HCT116 (cell line): ENCODE results near the gene B4GALNT2. TPM values are rescaled to one million over a fixed set of nuclear protein-coding genes. Genes with fewer than 3 reads are reported as not detected.

Experiments
- ATAC-seq: fragments of 200-7000 bp; cut with Tn5 transposase; 2 replicates; pipeline ENCODE4 v1.9.1; 2020; ENCODE audit warnings: mild to moderate bottlenecking, moderate library complexity
- BruUV-seq: library from RNA; stranded (reverse); fragments of 400-500 nt; replicated peaks from 2 replicates; lab custom pipeline; 2021; lab: Mats Ljungman, UMichigan
- CTCF ChIA-PET: fragments of 300-600 bp; sonication (Branson Sonifier 250); formaldehyde crosslinking; loops from one replicate; lab custom pipeline; 2021; ENCODE audit warnings: antibody characterized with exemption; lab: Charles Lee
- POLR2A ChIA-PET: fragments of 300-600, 350-600 bp; sonication (Branson Sonifier 250); formaldehyde crosslinking; loops from one replicate; lab custom pipeline; 2021; ENCODE audit warnings: antibody characterized with exemption; lab: Charles Lee
- RAD21 ChIA-PET, 2 experiments: fragments of 300-600 bp; sonication (Branson Sonifier 250); formaldehyde crosslinking; loops; one replicate each; lab custom pipeline; 2023; ENCODE audit warnings: low total read pairs in 2 of 2; ENCODE audit not compliant: uncharacterized antibody in 2 of 2, unreplicated experiment in 2 of 2, low non-redundant PET in 1 of 2; lab: Charles Lee
- DNase-seq: peaks from one replicate; pipeline ENCODE4 v3.0.0-alpha.2; 2010; ENCODE audit warnings: low read depth, low spot score
- H2AFZ ChIP-seq: fragments of 200-600 bp; shearing (Covaris generic), sonication (generic); 2 replicates; pipeline ENCODE4 v1.6.1; 2017; ENCODE audit warnings: low read depth, mixed run types, mixed read lengths, antibody characterized with exemption, low read length; ENCODE audit not compliant: poor library complexity, severe bottlenecking
- H3K27ac ChIP-seq: 2 replicates; pipeline ENCODE4 v1.5.1; 2012; ENCODE audit warnings: low read depth, low read length
- H3K27me3 ChIP-seq: fragments of 200-600 bp; sonication (generic); 2 replicates; pipeline ENCODE4 v1.6.1; 2016; ENCODE audit warnings: mixed run types, low read length, mixed read lengths; ENCODE audit not compliant: insufficient read depth
- H3K36me3 ChIP-seq, 2 experiments: fragments of 200-500 bp in 1 of 2; fragments of 200-600 bp in 1 of 2; sonication (Bioruptor generic) in 1 of 2; sonication (generic) in 1 of 2; 2 replicates each; pipeline versions ENCODE4 v1.5.1 to v1.6.1; 2014 to 2016; ENCODE audit warnings: low read length in 2 of 2, inconsistent platforms in 1 of 2, mixed read lengths in 1 of 2, mixed run types in 1 of 2; ENCODE audit not compliant: insufficient read depth in 2 of 2, control insufficient read depth in 1 of 2
- H3K4me1 ChIP-seq, 2 experiments: fragments of 200-600 bp in 1 of 2; sonication (generic) in 1 of 2; 2 replicates each; pipeline versions ENCODE4 v1.5.1 to v1.6.1; 2012 to 2017; ENCODE audit warnings: low read length in 2 of 2, inconsistent platforms in 1 of 2, mild to moderate bottlenecking in 1 of 2, mixed read lengths in 1 of 2, mixed run types in 1 of 2, moderate library complexity in 1 of 2; ENCODE audit not compliant: insufficient read depth in 2 of 2, control insufficient read depth in 1 of 2
- H3K4me2 ChIP-seq: fragments of 200-600 bp; sonication (generic); 2 replicates; pipeline ENCODE4 v1.6.1; 2017; ENCODE audit warnings: mixed run types, low read length, mixed read lengths
- H3K4me3 ChIP-seq, 2 experiments: fragments of 200-600 bp in 1 of 2; sonication (generic) in 1 of 2; replicated peaks in 1 of 2; 2 replicates each; pipeline ENCODE4 v1.5.1; 2011 to 2016; ENCODE audit warnings: low read length in 2 of 2, control low read depth in 1 of 2, low read depth in 1 of 2, mild to moderate bottlenecking in 1 of 2, mixed read lengths in 1 of 2, mixed run types in 1 of 2
- H3K79me2 ChIP-seq: fragments of 200-600 bp; sonication (generic); 2 replicates; pipeline ENCODE4 v1.6.1; 2017; ENCODE audit warnings: mild to moderate bottlenecking, mixed run types, low read length, moderate library complexity, mixed read lengths; ENCODE audit not compliant: insufficient read depth
- H3K9ac ChIP-seq: fragments of 200-600 bp; sonication (generic); 2 replicates; pipeline ENCODE4 v1.6.1; 2016; ENCODE audit warnings: low read length, mixed read lengths
- H3K9me2 ChIP-seq: fragments of 200-600 bp; sonication (generic), shearing (Covaris generic); 2 replicates; pipeline ENCODE4 v1.6.1; 2017; ENCODE audit warnings: mixed run types, mild to moderate bottlenecking, moderate library complexity; ENCODE audit not compliant: insufficient read depth
- H3K9me3 ChIP-seq, 2 experiments: fragments of 200-500 bp in 1 of 2; fragments of 200-600 bp in 1 of 2; sonication (Bioruptor generic) in 1 of 2; sonication (generic) in 1 of 2; 2 replicates each; pipeline ENCODE4 v1.6.1; 2014 to 2017; ENCODE audit warnings: low read length in 2 of 2, mixed read lengths in 2 of 2, inconsistent platforms in 1 of 2, low read depth in 1 of 2, mild to moderate bottlenecking in 1 of 2, mixed run types in 1 of 2, moderate library complexity in 1 of 2; ENCODE audit not compliant: control insufficient read depth in 1 of 2, insufficient read depth in 1 of 2
- H4K20me1 ChIP-seq: fragments of 200-600 bp; sonication (generic), shearing (Covaris generic); 2 replicates; pipeline ENCODE4 v1.6.1; 2017; ENCODE audit warnings: mixed run types, mild to moderate bottlenecking, moderate library complexity; ENCODE audit not compliant: insufficient read depth
- EGR1 ChIP-seq: IDR thresholded peaks from 2 replicates; pipeline ENCODE4 v1.6.1; 2012; ENCODE audit warnings: low read depth
- ELF1 ChIP-seq: IDR thresholded peaks from 2 replicates; pipeline ENCODE4 v1.6.1; 2012; ENCODE audit warnings: low read depth, borderline replicate concordance
- EZH2 ChIP-seq: fragments of 200-600 bp; sonication (generic); IDR thresholded peaks from 2 replicates; pipeline ENCODE4 v1.6.1; 2017; ENCODE audit warnings: antibody characterized with exemption, mixed run types
- EZH2phosphoT487 ChIP-seq: fragments of 200-600 bp; IDR thresholded peaks from 2 replicates; pipeline ENCODE4 v1.6.1; 2018; ENCODE audit warnings: antibody characterized with exemption, borderline replicate concordance
- JUND ChIP-seq: IDR thresholded peaks from 2 replicates; pipeline ENCODE4 v1.6.1; 2012
- POLR2A ChIP-seq: IDR thresholded peaks from 2 replicates; pipeline ENCODE4 v1.7.0; 2011; ENCODE audit warnings: borderline replicate concordance; ENCODE audit not compliant: insufficient read depth, insufficient read length; ENCODE audit errors: extremely low read depth
- RAD21 ChIP-seq: IDR thresholded peaks from 2 replicates; pipeline ENCODE4 v1.6.1; 2012; ENCODE audit warnings: low read depth, mild to moderate bottlenecking
- SIN3A ChIP-seq: IDR thresholded peaks from 2 replicates; pipeline ENCODE4 v1.6.1; 2012; ENCODE audit warnings: low read depth
- SRF ChIP-seq: IDR thresholded peaks from 2 replicates; pipeline ENCODE4 v1.6.1; 2012; ENCODE audit warnings: low read depth
- TCF7L2 ChIP-seq: IDR thresholded peaks from 2 replicates; pipeline ENCODE4 v1.7.0; 2011; ENCODE audit warnings: borderline replicate concordance, inconsistent platforms; ENCODE audit not compliant: insufficient read depth, insufficient read length; ENCODE audit errors: extremely low read depth
- YY1 ChIP-seq: IDR thresholded peaks from 2 replicates; pipeline ENCODE4 v1.6.1; 2011; ENCODE audit warnings: low read length, low read depth, moderate library complexity, mild to moderate bottlenecking; ENCODE audit not compliant: insufficient replicate concordance; ENCODE audit errors: extremely low read depth
- ZNF274 ChIP-seq: fragments of 200-500 bp; sonication (Bioruptor generic); IDR thresholded peaks from 2 replicates; pipeline ENCODE4 v1.6.1; 2014; ENCODE audit warnings: mild to moderate bottlenecking, low read depth, low read length, inconsistent platforms
- intact Hi-C: fragments of 100-400 bp; cut with micrococcal nuclease; formaldehyde crosslinking; loops from 2 replicates; pipeline ENCODE4 v1.10.0; 2022
- total RNA-seq: library from RNA; stranded (reverse); gene quantifications from one replicate; pipeline ENCODE4 v1.2.1, GENCODE V29; 2021; ENCODE audit not compliant: unreplicated experiment
- TF ChIP-seq, protein P1 (sequence below): IDR thresholded peaks from 2 replicates; pipeline ENCODE4 v1.6.1; 2012
- TF ChIP-seq, protein P2 (sequence below): IDR thresholded peaks from 2 replicates; pipeline ENCODE4 v1.6.1; 2011; ENCODE audit warnings: mild to moderate bottlenecking, low read length, moderate library complexity; ENCODE audit not compliant: insufficient replicate concordance; ENCODE audit errors: extremely low read depth
- TF ChIP-seq, protein P3 (sequence below), 3 experiments: fragments of 200-600 bp in 1 of 3; sonication (generic) in 1 of 3; IDR thresholded peaks in 2 of 3; conservative IDR thresholded peaks in 1 of 3; 2 replicates each; pipeline ENCODE4 v1.5.1; 2012 to 2017; ENCODE audit warnings: low read depth in 2 of 3, low read length in 2 of 3, antibody characterized with exemption in 1 of 3, borderline replicate concordance in 1 of 3, control low read depth in 1 of 3, mild to moderate bottlenecking in 1 of 3, mixed read lengths in 1 of 3, mixed run types in 1 of 3, moderate library complexity in 1 of 3; ENCODE audit not compliant: insufficient read depth in 1 of 3

Gene B4GALNT2
- total RNA-seq, 1 experiment from 2014 or later, result not detected

DNA sequence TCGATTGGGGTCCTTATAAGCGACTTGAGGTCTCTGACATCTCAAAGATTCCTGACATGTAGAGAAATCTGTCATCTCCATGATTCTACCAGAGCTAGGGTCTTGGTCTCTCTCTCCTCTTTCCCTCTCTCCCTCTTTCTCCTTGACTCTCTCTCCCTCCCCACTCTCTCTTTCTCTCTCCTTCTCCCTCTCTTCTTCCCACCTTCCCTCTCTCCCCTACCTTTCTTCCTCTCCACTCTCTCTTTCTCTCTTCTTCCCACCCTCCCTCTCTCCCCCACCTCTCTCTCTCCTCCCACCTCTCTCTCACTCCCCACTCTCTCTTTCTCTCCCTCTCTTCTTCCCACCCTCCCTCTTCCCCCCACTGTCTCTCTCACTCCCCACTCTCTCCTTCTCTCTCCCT is 32.6 kb downstream of the B4GALNT2 start:
- Histone ChIP-seq H3K9ac (no peak overlapping the region), H3K27me3 (peaks cover 30% of the 10 kb centered on the region; the same call in 1 of the 2 replicates), H3K4me1 (no peaks in the 10 kb centered on the region), H3K36me3 (no peaks in the 10 kb centered on the region), H3K9me3 (no peaks in the 10 kb centered on the region), H2AFZ (no peak overlapping the region), H3K4me3 (no peak overlapping the region), H4K20me1 (no peaks in the 10 kb centered on the region), H3K79me2 (no peaks in the 10 kb centered on the region), H3K27ac (no peak overlapping the region), H3K4me2 (no peak overlapping the region), H3K9me2 (no peaks in the 10 kb centered on the region)
- DNase-seq (no peak), ATAC-seq (no peak)
- CTCF ChIA-PET, result no interaction called here
- BruUV-seq, result no TSS peak
- POLR2A ChIA-PET, result no interaction called here
- intact Hi-C loops, result no loop called here
- no peak for TF ChIP-seq YY1
- no peak for TF ChIP-seq ELF1
- TF ChIP-seq, protein P1, sequence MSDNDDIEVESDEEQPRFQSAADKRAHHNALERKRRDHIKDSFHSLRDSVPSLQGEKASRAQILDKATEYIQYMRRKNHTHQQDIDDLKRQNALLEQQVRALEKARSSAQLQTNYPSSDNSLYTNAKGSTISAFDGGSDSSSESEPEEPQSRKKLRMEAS, result no peak
- RAD21 ChIA-PET, result no interaction called here

DNA sequence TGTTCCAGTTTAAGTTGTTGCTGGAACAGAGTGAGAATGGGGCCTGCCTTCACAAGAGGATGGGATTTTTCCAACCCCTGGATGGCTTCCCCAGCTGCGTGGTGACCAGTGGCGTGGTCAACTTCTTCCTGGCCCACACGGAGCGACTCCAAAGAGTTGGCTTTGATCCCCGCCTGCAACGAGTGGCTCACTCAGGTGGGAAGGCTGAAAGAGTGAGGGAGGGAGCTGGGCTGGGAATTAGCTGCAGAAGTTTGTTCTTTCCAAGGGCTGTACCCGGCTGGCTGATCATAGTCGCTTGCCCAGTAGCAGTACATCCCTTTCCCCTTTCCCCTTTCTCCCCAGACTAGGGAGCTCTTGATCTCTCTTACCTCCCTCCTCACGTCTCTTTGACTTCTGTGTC is 36.1 kb downstream of the B4GALNT2 start:
- no peaks in the 10 kb centered on the region for H3K36me3 ChIP-seq
- BruUV-seq, result no TSS peak
- H3K9me2 ChIP-seq, result no peaks in the 10 kb centered on the region
- CTCF ChIA-PET, result interaction anchor here (1.1 kb wide), 1 partner anchor 11 kb away, joined by 5 read pairs; no protein-coding TSS in a partner anchor
- ATAC-seq, result no peak
- POLR2A ChIA-PET, result no interaction called here
- H3K27ac ChIP-seq, result no peak overlapping the region
- no peak overlapping the region for H2AFZ ChIP-seq
- H3K9me3 ChIP-seq, result no peaks in the 10 kb centered on the region
- intact Hi-C loops, result no loop called here
- H3K4me2 ChIP-seq, result no peak overlapping the region
- H3K27me3 ChIP-seq, result peaks cover 30% of the 10 kb centered on the region; the same call in 1 of the 2 replicates
- no peaks in the 10 kb centered on the region for H3K4me1 ChIP-seq
- RAD21 ChIA-PET, result no interaction called here
- DNase-seq, result no peak
- no peaks in the 10 kb centered on the region for H4K20me1 ChIP-seq
- no peak overlapping the region for H3K9ac ChIP-seq
- H3K79me2 ChIP-seq, result no peaks in the 10 kb centered on the region
- no peak overlapping the region for H3K4me3 ChIP-seq
- no peak for TF ChIP-seq SRF
- no peak for TF ChIP-seq JUND
- TF ChIP-seq, protein P1, result no peak
- TF ChIP-seq EZH2, result no peak
- TF ChIP-seq YY1, result no peak
- no peak for TF ChIP-seq TCF7L2
- no peak for TF ChIP-seq EZH2phosphoT487
- TF ChIP-seq EGR1, result no peak
- no peak for TF ChIP-seq SIN3A
- TF ChIP-seq ZNF274, result no peak
- TF ChIP-seq, protein P2, sequence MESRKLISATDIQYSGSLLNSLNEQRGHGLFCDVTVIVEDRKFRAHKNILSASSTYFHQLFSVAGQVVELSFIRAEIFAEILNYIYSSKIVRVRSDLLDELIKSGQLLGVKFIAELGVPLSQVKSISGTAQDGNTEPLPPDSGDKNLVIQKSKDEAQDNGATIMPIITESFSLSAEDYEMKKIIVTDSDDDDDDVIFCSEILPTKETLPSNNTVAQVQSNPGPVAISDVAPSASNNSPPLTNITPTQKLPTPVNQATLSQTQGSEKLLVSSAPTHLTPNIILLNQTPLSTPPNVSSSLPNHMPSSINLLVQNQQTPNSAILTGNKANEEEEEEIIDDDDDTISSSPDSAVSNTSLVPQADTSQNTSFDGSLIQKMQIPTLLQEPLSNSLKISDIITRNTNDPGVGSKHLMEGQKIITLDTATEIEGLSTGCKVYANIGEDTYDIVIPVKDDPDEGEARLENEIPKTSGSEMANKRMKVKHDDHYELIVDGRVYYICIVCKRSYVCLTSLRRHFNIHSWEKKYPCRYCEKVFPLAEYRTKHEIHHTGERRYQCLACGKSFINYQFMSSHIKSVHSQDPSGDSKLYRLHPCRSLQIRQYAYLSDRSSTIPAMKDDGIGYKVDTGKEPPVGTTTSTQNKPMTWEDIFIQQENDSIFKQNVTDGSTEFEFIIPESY, result no peak
- no peak for TF ChIP-seq POLR2A
- TF ChIP-seq, protein P3, sequence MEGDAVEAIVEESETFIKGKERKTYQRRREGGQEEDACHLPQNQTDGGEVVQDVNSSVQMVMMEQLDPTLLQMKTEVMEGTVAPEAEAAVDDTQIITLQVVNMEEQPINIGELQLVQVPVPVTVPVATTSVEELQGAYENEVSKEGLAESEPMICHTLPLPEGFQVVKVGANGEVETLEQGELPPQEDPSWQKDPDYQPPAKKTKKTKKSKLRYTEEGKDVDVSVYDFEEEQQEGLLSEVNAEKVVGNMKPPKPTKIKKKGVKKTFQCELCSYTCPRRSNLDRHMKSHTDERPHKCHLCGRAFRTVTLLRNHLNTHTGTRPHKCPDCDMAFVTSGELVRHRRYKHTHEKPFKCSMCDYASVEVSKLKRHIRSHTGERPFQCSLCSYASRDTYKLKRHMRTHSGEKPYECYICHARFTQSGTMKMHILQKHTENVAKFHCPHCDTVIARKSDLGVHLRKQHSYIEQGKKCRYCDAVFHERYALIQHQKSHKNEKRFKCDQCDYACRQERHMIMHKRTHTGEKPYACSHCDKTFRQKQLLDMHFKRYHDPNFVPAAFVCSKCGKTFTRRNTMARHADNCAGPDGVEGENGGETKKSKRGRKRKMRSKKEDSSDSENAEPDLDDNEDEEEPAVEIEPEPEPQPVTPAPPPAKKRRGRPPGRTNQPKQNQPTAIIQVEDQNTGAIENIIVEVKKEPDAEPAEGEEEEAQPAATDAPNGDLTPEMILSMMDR (IDR thresholded peaks at IDR 0.05 in 2 of 3, conservative IDR thresholded peaks at IDR 0.05 in 1 of 3; ENCODE audit: borderline replicate concordance in 1 of 3, insufficient read depth in 1 of 3, low read depth in 2 of 3, low read length in 2 of 3), result no peak
- no peak for TF ChIP-seq RAD21
